Astrocyte of the spinal cord (primary cell): Measurements from ENCODE around the gene RSPH6A.

Experiments used
- DNase-seq: peaks from one replicate; pipeline ENCODE4 v3.0.0; 2011; ENCODE audit warnings: low read depth, low spot score
- H3K4me3 ChIP-seq: 2 replicates; pipeline ENCODE4 v1.5.1; 2011; ENCODE audit warnings: low read depth, mild to moderate bottlenecking, low read length, moderate library complexity
- CTCF ChIP-seq: IDR thresholded peaks from 2 replicates; pipeline ENCODE4 v1.5.1; 2012; ENCODE audit warnings: low read depth, mild to moderate bottlenecking, low read length, inconsistent platforms
- in situ Hi-C: cut with HindIII; loops from 2 replicates; pipeline ENCODE4 v1.10.0; 2017; ENCODE audit warnings: low sequenced_read_pairs

The RSPH6A gene

DNA sequence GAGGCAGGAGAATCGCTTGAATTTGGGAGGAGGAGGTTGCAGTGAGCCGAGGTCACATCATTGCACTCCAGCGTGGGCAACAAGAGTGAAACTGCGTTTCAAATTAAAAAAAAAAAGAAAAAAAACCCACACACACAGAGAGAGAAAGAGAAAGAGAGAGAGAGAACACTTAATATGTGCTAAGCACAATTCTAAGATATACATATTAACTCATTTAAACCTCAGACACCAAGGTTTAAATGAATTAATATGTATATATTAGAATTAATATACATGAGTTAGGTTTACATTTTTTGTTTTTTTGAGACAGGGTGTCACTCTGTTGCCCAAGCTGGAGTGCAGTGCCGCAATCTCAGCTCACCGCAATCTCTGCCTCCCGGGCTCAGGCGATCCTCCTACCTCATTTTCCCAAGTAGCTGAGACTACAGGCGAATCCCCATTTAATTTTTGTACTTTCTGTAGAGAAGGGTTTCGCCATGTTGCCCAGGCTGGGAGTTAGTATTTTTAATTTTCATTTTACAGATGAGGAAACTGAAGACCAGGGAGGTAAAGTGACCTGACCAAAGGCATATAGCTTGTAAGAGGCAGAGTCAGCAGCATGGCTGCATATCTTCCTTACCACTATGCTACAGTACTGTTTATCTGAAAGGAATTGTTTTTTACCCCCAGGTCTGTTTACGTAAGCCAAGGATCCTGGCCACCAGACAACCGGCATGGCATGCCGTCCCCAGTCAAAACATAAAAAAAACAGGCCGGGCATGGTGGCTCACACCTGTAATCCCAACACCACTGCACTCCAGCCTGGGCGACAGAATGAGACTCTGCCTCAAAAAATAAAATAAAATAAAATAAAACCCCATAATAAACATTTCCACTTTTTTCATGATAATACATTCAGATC lies 45.5 kb upstream of the RSPH6A start:
- H3K4me3 ChIP-seq = no peak overlapping the region
- in situ Hi-C loops = no loop called here
- no peak for TF ChIP-seq CTCF
- DNase-seq = no peak

DNA sequence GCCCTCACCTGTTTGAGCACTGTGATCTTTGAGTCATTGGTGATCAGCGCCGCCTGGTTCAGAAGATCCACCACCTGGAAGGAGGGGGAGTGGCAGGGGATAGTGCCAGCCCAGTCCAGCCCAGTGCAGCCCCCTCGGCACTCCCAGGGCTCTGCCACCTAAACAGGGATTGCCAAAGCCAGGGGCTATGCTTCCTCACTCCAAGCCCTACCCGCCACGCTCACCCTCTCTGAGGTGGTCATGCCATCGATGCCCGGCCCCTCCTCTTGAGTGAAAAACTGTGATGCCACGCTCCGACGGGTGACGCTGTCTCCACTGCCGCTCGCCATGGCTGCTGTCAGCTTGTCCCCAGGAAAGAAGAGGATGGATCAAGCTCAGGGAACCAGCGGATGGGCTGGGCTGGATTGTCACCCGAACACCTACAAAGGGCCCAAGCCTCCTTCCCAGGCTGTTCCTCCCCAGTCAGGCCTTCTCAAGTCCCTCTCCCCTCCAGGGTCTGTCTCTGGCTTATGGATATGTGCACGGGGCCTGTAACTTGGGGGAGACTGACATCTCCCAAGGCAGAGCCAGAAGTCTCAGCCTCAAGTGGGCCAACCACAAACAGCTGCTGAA lies 39.2 kb upstream of the RSPH6A start:
- H3K4me3 ChIP-seq = no peak overlapping the region
- no peak for TF ChIP-seq CTCF
- in situ Hi-C loops = no loop called here
- no peak for DNase-seq

DNA sequence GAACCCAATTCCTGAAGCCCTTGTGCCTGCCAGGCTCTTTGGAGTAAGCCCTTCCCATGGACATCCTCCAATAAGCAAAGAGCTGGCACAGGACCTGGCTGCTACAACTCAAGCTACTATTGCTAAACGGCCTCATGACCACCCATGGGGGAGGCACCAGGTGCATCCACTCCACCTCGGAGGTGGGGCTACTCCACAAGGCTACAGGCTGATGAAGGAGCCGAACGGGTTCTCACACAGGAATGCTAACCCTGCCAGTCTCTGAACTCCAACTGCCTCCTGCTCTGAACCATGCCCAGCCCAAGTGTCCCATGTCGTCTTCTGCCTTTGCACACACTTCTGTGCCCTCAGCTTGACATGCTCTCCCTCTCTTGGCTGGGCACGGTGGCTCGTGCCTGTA lies 37.9 kb upstream of the RSPH6A start:
- no peak for TF ChIP-seq CTCF
- H3K4me3 ChIP-seq = no peak overlapping the region
- in situ Hi-C loops = no loop called here
- no peak for DNase-seq

DNA sequence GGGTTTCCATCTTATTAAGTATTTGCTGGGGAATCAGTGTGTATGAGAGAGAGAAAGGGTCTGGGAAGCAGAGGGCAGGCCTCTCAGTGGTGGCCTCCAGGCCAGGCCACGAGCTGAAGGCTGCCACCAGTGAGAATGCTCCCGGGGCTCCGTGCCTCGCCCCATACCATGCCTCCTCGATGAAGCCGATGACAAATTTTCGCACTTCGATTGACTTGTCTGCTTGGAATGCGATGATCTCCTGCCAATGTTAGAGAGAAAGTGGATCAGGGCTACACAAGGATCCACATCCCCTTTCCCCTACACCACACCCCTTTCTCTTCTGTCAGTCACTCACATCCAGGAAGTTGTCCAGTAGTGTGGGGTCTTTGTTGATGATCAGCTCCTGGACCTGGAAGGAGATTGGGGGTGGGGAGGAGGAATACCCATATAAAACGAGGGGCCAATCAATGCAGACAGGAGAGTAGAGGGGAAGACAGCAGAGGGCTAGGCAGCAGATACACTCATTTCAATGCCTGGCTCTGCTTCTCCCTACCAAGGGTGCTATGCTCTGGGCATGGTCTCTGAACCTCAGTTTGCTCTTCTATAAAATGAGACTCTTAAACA lies 37.1 kb upstream of the RSPH6A start:
- no peak overlapping the region for H3K4me3 ChIP-seq
- TF ChIP-seq CTCF = no peak
- in situ Hi-C loops = no loop called here
- DNase-seq = no peak

- peak; percentile 46 for TF ChIP-seq CTCF
- H3K4me3 ChIP-seq = no peak overlapping the region
- in situ Hi-C loops = no loop called here
- no peak for DNase-seq
These were observed 33.8 kb upstream of the RSPH6A start for GRCh38 chr19:45848922-45849321.

DNA sequence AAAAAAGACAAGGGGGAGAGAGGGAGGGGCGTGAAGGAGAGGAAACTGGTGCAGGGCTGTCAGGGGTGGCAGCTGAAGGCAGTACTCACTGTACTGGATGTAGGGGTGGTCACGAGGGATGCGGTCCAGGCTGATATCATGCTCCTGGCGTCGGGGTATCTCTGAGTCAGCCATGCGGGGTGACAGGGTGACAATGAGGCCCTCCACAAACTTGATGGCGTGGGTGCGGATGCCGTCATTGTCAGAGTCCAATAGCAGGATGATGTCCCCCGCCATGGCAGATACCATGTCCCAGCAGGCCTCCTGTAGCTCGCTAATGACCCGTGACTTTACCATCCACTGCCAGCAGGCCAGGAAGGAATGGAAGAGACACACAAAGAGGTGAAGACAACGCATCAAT lies 32.6 kb upstream of the RSPH6A start:
- no peak overlapping the region for H3K4me3 ChIP-seq
- TF ChIP-seq CTCF = no peak
- no peak for DNase-seq
- in situ Hi-C loops = no loop called here
